ENCODE data around the gene KLHL17. TPM values are rescaled to one million over a fixed set of nuclear protein-coding genes. Genes with fewer than 3 reads are reported as not detected.
A peak's percentile ranks its signal among the peaks of the same experiment; 100 is the strongest.

Gene KLHL17
- total RNA-seq, 1 donor from 2014 or later: 6.6 TPM

DNA sequence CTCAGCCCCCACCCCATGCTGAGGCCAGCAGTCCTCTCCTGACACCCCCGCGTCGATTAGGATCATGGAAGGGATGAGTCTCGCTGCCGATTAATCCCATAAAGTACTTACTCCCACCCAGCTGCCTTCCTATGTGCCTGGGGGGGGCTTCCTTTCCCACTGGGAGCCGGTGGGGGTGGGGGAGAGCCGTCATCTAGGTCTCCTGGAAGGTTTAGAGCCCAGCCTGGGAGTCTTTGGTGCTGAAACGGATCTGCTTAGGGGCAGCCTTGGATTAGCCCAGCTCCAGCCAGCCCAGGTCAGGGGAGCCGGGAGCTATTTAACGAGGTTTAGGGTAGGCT lies 26.8 kb upstream of the KLHL17 start:
- intact Hi-C loops (cut with micrococcal nuclease): no loop called here
- no peak for ATAC-seq
- DNase-seq: no peak

DNA sequence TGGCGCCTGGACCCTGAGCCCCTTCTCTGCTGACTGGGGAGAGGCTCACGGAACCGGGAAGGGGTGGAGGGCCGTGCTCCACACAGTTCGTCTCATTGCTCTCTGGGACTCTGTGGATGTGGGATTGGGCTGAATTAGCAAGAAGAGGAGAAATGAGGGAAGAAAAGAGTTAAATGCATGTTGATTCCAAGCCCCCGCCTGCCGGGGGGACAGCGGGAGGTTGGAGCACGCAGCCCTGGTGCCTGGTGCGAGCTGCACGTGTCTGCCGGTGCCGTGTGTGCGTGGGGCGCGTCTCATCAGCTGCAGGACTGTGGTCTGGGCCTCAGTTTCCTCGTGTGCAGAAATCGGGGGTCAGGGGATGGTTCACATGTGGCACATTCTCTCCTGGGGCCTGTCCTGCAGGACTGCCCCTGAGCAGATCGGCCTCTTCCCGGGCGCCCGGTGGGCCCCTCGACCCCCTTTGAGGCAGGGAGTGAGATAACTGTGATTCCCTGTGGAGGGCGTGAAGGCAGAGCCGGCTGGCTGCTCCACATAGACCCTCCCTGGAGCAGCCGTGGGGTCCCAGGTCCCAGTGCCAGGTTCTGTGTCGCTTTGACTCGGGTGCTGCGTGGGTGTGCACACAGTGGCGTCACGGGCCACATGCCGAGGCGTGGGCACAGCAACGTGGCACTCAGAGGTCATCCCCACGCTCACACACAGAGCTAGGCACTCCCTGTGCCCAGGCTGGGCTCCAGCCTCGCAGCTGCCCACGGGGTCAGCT lies 25.2 kb upstream of the KLHL17 start:
- DNase-seq (no peak), ATAC-seq (no peak)
- intact Hi-C loops (cut with micrococcal nuclease): no loop called here

DNA sequence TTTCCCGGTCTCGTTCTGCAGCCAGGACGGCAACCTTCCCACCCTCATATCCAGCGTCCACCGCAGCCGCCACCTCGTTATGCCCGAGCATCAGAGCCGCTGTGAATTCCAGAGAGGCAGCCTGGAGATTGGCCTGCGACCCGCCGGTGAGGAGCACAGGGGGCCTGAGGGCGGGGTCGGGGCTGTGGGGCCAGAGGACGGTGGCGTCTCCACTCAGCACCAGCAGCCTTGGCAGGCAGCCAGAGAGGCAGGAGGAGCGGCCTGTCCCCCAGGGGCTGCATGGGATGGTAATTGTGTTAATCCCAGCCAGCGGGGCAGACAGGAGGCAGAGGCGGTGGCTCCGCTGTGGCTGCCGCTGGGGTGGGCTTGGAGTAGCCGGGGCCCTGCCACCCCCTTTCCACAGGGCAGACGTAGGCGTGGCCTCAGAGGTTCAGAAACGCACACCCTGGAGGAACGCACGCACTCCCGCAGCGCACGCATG lies 24.6 kb upstream of the KLHL17 start:
- intact Hi-C loops (cut with micrococcal nuclease): no loop called here
- DNase-seq: peak; percentile 65
- ATAC-seq: no peak

DNA sequence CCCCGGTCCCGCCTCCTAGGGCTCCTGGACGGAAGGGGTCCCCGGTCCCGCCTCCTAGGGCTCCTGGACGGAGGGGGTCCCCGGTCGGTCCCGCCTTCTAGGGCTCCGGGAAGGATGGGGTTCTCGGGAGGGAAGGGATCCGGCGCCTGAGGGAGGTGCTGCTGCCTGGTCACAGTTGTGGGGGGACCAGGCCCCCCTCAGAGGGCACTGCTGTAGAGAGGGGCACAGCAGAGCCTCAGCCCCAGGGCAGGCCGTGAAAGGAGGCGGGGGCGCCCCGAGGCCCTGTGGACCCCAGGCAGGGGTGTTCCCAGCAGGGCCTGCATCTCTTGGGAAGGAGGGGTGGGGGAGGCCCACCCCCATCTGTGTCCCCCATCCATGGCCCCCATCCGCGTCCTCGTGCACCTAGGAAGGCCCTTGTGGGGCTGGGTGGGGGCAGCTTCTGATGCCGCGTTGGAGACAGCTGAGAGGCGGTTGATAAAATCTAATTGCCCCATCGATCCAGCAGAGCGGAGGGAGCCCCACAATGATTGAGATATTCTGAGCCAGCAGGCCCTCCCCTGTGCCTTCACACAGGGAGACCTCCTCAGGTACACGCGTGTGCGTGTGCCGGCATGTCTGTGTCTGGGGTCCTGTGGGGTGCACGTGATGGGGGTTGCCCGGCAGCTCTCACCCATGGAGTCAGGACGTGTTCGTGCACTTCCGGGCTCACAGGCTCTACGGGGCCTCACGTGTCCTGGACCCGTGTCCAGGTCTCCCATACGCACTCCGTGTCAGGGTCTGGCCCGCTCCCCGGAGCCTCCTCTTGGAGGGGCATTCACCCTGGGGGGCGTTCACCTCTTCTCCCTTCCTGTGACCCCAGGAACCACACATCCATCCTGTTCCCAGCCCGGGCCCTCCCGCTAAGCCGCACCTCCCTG lies 23.8 kb upstream of the KLHL17 start:
- intact Hi-C loops (cut with micrococcal nuclease): no loop called here
- ATAC-seq: no peak
- DNase-seq: no peak

DNA sequence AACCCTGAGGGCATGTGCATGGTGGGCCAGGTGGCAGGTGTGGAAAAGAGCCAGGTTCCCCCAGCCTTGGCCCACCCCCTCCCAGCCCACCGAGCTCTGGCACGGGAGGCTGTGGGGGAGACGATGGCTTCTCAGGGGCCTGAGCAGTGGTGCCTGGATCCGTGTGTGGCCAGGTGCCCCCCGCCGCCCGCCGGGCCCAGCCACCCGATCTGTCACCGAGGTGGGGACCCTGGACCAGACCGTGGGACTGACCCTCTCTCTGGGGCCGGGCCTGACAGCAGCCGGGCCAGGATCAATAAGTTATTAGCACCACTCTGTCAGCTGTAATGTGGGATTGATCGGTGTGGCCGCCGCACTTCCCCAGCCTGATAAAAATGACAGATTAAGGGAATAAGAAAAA lies 22.9 kb upstream of the KLHL17 start:
- ATAC-seq (no peak), DNase-seq (no peak)
- intact Hi-C loops (cut with micrococcal nuclease): no loop called here

DNA sequence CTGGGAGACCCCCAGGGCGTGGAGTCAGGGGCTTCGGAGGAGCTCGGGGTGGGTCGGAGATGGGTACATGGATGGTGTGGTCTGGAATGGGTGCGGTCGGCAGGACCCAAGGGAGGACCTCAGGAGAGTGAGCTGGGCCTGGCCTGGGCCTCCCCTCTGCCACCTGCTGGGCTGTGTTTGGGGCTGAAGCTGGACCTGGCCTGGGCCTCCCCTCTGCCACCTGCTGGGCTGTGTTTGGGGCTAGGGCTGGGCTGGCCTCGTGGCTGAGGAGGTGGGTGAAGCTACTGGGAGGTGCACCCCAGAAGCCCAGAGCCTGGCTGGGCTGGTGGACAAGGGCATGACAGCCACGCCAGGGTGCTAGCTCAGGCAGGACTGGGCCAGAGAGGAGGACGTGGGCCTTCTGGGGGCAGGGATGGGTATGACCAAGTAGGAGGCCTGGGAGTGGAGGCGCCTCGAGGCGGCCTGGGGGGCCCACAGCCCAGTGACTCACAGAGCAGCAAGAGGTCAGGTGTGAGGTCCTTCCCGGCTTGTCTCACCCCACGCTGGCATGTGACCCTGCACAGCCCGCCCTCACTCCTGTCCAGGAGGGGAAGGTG lies 22.2 kb upstream of the KLHL17 start:
- ATAC-seq (peak; percentile 49), DNase-seq (peak; percentile 69)
- intact Hi-C loops (cut with micrococcal nuclease): no loop called here

DNA sequence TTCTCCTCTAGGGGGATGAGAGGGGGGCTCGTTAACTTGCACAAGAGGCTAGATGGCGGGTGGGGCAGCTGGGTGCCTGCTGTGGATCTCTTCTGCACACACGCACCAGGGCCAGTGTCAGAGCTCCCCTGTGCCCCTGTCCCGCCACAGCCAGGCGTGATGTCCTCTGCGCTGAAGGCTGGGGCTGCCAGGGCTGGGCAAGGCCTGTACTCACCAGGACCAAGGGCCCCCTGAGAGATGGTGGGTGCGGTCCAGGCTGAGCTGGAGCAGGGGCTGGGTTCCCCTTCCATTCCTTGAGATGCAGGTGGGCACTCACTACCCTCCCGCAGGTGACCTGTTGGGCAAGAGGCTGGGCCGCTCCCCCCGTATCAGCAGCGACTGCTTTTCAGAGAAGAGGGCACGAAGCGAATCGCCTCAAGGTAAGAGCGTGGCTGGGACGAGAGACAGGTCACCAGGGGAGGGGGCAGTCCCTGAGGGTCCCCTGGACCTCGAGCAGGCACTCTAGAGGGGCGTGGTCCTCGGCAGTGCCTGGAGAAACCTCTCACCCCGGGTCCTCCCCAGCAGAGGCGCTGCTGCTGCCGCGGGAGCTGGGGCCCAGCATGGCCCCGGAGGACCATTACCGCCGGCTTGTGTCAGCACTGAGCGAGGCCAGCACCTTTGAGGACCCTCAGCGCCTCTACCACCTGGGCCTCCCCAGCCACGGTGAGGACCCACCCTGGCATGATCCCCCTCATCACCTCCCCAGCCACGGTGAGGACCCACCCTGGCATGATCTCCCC lies 21.5 kb upstream of the KLHL17 start:
- ATAC-seq: no peak
- intact Hi-C loops (cut with micrococcal nuclease): no loop called here

DNA sequence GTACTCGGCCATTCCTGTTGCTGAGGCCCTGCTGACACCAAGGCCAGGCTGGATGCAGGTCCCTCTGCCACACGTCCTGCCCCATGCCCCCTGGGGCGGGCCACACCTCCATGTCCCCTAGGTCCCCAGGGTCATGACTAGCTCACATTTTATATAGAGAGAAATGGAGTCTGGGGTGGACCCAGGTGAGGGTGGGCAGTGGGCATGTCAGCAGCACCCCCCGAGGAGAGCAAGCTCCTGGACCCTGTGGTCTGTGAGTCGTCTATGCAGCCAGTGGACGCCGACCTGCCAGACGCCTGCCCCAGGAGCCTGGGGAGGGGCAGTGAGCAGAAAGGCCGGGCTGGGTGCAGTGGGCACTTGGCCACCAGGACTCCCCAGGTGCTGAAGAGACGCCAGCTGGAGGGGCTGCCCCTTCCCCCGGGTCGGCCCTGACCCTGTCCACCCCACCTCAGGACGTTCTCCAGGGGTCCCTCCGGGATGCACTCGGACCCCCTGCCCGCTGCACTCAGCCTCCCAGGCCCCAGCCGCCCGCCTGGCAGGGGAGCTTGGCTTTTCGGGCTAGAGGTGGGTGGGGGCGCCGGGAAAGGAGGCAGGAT lies 20.8 kb upstream of the KLHL17 start:
- DNase-seq: no peak
- no peak for ATAC-seq
- intact Hi-C loops (cut with micrococcal nuclease): no loop called here

More for the DNA sequence above, 21.5 kb upstream of the KLHL17 start:
- no peak for DNase-seq

DNA sequence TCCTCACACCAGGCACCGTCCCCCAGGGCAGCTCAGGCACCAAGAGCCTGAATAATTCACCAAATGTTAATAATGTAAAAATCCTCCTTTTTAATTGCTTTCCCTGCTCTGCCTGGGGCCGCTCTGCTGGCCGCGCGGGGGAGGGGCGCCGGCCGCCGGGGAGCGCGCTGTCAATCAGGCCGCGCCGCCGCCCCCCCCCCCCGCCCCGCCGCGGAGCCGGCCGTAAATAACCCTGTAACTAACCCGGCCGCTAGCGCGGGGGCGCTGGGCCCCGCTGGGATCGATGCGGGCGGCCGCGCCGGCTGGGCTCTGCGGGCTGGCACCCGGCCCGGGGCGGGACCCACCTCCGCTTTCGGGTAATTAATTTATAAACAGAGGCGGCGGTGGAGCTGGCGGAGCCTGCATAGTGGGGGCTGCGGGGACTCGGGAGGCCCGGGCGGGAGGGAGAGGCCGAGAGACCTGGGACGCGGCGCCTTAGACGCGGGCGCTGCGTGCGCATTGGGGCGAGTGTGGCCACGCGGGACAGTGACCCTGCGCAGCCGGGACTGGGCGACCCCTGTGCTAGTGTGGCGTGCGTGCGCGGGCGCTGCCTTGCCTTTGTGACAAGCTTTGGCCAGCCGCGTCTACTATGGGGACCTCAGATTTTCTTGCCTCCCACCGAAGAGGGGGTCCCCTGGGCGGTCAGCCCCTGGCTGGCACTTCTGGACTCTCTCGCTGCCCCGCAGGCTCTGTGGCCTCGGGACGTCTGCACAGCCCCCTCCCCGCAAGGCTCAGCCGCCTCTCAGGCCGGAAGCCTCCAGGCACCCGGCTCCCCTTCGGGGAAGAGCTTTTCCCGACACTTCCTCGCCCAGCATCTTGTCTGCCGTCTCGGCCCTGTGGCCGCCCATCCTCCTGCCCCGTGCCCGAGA lies 20.0 kb upstream of the KLHL17 start:
- intact Hi-C loops (cut with micrococcal nuclease): no loop called here
- DNase-seq: peak; percentile 79
- ATAC-seq: peak; percentile 52

DNA sequence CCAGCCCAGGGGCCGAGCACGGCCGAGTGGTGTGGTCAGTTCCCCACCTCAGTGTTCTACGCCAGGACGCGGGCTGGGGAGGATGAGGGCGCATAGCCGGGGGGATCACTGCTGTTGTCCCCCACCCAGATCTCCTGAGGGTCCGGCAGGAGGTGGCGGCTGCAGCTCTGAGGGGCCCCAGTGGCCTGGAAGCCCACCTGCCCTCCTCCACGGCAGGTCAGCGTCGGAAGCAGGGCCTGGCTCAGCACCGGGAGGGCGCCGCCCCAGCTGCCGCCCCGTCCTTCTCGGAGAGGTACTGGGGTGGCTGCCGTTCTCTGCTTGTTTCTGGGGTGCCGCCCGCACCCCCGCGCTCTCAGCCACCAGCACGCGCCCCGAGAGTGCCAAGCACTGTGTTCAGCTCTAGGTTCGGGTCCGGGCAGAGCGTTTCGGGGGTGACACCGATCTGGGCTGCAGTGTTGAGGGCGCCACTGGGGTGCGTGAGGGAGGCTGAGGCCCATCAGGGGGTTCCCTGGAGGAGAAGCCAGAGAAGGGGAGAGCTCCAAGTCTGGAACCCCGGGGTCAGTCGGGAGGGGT lies 19.3 kb upstream of the KLHL17 start:
- DNase-seq (no peak), ATAC-seq (no peak)
- intact Hi-C loops (cut with micrococcal nuclease): no loop called here

DNA sequence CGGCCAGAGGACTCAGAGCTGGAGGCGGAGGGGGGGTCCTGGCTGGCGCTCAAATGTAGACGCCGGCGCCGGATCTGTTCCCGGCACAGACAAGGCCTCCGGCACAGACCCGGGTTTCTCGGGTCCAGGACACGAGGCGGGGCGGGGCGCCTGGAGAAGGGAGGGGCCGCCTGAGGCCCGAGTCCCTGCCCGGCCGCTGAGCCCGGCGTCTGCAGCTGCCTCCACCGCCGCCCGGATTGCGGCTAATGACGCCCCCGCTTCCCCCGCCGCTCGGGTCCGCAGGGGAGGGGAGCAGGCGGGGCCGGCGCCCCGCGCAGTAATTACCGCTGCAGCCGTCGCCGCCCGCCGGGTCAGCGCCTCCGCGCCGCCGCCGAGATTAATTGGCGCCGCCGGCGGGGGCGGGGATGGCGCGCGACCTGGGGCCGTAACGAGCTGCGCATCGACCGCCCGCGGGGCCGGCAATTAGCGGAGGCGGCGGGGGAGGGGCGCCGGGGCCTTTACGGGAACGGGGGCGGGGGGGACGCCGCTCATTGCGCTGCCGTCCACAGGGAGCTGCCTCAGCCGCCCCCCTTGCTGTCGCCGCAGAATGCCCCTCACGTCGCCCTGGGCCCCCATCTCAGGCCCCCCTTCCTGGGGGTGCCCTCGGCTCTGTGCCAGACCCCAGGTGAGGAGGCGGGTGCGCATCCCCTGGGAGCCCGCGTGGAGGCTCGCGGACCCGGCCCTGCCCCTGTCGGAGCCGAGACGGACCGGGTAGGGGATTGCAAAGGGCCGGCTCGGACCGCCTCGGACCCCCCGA lies 18.6 kb upstream of the KLHL17 start:
- DNase-seq (peak; percentile 86), ATAC-seq (peak; percentile 59)
- intact Hi-C loops (cut with micrococcal nuclease): no loop called here

DNA sequence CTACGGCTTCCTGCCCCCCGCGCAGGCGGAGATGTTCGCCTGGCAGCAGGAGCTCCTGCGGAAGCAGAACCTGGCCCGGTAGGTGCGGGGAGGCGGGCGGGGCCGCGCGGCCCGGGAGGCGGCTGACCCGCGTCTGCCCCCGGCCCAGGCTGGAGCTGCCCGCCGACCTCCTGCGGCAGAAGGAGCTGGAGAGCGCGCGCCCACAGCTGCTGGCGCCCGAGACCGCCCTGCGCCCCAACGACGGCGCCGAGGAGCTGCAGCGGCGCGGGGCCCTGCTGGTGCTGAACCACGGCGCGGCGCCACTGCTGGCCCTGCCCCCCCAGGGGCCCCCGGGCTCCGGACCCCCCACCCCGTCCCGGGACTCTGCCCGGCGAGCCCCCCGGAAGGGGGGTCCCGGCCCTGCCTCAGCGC lies 18.0 kb upstream of the KLHL17 start:
- DNase-seq (no peak), ATAC-seq (no peak)
- intact Hi-C loops (cut with micrococcal nuclease): no loop called here

DNA sequence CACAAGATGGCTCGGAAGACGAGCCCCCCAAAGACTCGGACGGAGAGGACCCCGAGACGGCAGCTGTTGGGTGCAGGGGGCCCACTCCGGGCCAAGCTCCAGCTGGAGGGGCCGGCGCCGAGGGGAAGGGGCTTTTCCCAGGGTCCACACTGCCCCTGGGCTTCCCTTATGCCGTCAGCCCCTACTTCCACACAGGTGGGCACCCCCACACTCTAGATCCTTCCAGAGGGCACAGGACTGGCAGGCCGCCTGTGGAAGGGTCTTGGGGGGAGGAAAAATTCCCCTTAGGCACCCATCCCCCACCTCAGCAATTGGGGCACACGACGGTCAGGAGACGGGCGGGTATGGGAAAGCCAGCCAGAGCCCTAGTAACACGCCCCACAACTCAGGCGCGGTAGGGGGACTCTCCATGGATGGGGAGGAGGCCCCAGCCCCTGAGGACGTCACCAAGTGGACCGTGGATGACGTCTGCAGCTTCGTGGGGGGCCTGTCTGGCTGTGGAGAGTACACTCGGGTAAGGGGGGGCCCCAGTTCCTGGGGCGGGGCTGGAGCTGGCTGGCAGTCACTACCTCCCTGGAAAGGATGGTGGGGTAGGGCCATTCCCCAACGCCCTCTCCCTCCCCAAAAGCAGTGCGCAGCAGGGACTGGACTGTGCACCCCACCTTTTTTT lies 17.4 kb upstream of the KLHL17 start:
- ATAC-seq (peak; percentile 10), DNase-seq (peak; percentile 75)
- intact Hi-C loops (cut with micrococcal nuclease): no loop called here

DNA sequence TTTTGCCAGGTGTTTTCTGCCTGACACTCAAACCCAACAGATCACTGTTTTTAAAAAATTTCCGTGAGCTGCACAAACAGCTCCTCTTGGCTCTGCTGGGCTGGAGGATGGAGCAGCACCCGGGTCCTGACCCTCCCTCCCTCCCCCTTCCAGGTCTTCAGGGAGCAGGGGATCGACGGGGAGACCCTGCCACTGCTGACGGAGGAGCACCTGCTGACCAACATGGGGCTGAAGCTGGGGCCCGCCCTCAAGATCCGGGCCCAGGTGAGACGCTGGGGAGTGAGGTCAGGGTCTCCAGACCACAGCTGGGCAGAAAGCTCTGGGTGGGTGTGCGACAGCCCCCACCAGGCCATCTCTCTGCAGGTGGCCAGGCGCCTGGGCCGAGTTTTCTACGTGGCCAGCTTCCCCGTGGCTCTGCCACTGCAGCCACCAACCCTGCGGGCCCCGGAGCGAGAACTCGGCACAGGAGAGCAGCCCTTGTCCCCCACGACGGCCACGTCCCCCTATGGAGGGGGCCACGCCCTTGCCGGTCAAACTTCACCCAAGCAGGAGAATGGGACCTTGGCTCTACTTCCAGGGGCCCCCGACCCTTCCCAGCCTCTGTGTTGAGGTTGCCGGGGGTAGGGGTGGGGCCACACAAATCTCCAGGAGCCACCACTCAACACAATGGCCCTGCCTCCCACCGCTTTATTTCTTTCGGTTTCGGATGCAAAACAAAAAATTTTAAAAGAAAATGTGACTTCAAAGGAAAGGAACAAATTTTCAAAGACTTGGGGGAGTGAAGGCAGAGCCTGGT lies 16.6 kb upstream of the KLHL17 start:
- ATAC-seq: no peak
- intact Hi-C loops (cut with micrococcal nuclease): no loop called here
- no peak for DNase-seq
